Neural progenitor cell (in vitro differentiated cells): Measurements from ENCODE around the gene TPSD1.

Experiments used
- CTCF ChIP-seq: fragments of 200-600 bp; sonication (generic); IDR thresholded peaks from 2 replicates; pipeline ENCODE4 v1.5.1; 2017; ENCODE audit warnings: antibody characterized with exemption, mild to moderate bottlenecking
- EZH2 ChIP-seq: fragments of 200-600 bp; sonication (generic); IDR thresholded peaks from 2 replicates; pipeline ENCODE4 v1.6.1; 2017; ENCODE audit warnings: antibody characterized with exemption, mild to moderate bottlenecking, moderate library complexity

GRCh38 chr16:1213796-1214372 is 42.0 kb upstream of the TPSD1 start:
- no peak for TF ChIP-seq EZH2
- TF ChIP-seq CTCF, result no peak
